ENCODE data around the gene SPRR1A.

SPRR1A gene

DNA sequence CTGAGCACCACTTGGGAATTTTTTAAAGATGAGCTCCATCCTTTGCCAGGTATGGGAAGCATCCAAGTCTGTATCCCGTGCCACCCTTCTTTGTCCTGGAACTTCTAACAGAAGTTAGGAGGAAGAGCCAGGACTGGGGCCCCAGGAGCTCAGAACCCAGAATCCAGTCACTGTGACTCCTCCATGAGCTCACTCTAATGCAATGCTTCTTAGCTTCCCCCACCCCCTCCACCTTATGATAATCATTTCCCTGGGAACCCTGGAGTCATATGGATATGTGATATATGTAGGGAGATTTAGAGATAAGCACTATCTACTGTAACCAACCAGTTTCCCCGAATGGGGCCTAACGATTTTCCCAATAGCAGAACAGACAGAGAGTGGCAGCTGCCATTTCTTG lies 37.6 kb upstream of the SPRR1A start:
- TF ChIP-seq, protein P1, sequence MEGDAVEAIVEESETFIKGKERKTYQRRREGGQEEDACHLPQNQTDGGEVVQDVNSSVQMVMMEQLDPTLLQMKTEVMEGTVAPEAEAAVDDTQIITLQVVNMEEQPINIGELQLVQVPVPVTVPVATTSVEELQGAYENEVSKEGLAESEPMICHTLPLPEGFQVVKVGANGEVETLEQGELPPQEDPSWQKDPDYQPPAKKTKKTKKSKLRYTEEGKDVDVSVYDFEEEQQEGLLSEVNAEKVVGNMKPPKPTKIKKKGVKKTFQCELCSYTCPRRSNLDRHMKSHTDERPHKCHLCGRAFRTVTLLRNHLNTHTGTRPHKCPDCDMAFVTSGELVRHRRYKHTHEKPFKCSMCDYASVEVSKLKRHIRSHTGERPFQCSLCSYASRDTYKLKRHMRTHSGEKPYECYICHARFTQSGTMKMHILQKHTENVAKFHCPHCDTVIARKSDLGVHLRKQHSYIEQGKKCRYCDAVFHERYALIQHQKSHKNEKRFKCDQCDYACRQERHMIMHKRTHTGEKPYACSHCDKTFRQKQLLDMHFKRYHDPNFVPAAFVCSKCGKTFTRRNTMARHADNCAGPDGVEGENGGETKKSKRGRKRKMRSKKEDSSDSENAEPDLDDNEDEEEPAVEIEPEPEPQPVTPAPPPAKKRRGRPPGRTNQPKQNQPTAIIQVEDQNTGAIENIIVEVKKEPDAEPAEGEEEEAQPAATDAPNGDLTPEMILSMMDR (IDR thresholded peaks at IDR 0.05; ENCODE audit: borderline replicate concordance, extremely low read depth, low read length, poor library complexity, severe bottlenecking): no peak
- TF ChIP-seq EZH2 (IDR thresholded peaks at IDR 0.05; ENCODE audit: borderline replicate concordance, low read depth, low read length, severe bottlenecking): no peak
- H3K27ac ChIP-seq (ENCODE audit: low read length): no peak overlapping the region
- H3K27me3 ChIP-seq (ENCODE audit: insufficient read depth, low read length, poor library complexity): peaks cover 13% of the 10 kb centered on the region
- DNase-seq: no peak
- H4K20me1 ChIP-seq (ENCODE audit: insufficient read depth, low read length): no peaks in the 10 kb centered on the region
- no peaks in the 10 kb centered on the region for H3K9me3 ChIP-seq (ENCODE audit: insufficient read depth, low read length, severe bottlenecking)
- no peak overlapping the region for H3K4me2 ChIP-seq (ENCODE audit: insufficient read depth, low read length)
- no peak overlapping the region for H2AFZ ChIP-seq (ENCODE audit: low read depth, low read length)
- no peak overlapping the region for H3K9ac ChIP-seq (ENCODE audit: low read depth, low read length)
- no peaks in the 10 kb centered on the region for H3K4me1 ChIP-seq (ENCODE audit: insufficient read depth, low read length)
- ATAC-seq (ENCODE audit: insufficient read depth, low read depth): no peak
- no peak overlapping the region for H3K4me3 ChIP-seq (ENCODE audit: low read depth in 1 of 2, low read length in 2 of 2)
- no peaks in the 10 kb centered on the region for H3K36me3 ChIP-seq (ENCODE audit: insufficient read depth, low read length)
- H3K79me2 ChIP-seq (ENCODE audit: insufficient read depth, low read length): no peaks in the 10 kb centered on the region

DNA sequence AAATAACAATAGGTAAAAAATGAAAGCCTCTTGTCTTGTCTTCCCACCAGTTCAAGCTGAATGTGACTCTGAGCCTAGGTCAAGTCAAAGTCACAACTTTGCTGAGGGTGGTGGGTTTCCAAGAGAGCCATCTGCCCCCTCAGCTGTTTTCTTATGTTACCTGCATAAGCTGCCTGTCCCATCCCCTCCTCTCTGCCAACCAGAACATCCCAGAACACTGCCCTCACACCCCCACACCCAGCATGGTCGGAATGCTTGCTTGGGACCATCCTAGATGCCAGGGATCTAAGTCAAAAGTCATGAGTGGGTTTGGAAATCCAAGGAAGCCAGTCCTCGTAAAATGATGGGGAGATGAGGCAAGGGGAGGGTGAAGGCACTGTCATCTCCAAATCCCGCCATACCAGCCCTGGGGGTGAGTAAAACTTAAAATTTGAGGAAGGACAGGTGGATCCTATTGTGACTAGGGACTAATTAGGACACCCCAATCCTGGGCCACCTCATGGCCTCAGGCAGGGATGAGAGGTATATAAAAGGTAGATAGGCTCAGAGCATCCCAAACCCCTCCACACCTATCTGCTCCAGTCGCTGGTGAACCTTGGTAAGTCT lies 37.1 kb upstream of the SPRR1A start, which contains the start of gene SPRR5:
Gene SPRR5 (plus strand): TSS at position 556 of the 606 bp plus-strand sequence. CDS start 1,349 bp downstream, outside the sequence.
- Histone ChIP-seq H3K27me3 (ENCODE audit: insufficient read depth, low read length, poor library complexity) (peaks cover 13% of the 10 kb centered on the region), H3K27ac (ENCODE audit: low read length) (no peak within 1 kb of the TSS), H3K36me3 (ENCODE audit: insufficient read depth, low read length) (no peaks in the 10 kb centered on the region), H3K9ac (ENCODE audit: low read depth, low read length) (no peak within 1 kb of the TSS), H3K4me3 (ENCODE audit: low read depth in 1 of 2, low read length in 2 of 2) (no peak within 1 kb of the TSS), H3K79me2 (ENCODE audit: insufficient read depth, low read length) (no peaks in the 10 kb centered on the region), H3K4me1 (ENCODE audit: insufficient read depth, low read length) (no peaks in the 10 kb centered on the region), H3K9me3 (ENCODE audit: insufficient read depth, low read length, severe bottlenecking) (no peaks in the 10 kb centered on the region), H4K20me1 (ENCODE audit: insufficient read depth, low read length) (no peaks in the 10 kb centered on the region), H3K4me2 (ENCODE audit: insufficient read depth, low read length) (no peak within 1 kb of the TSS), H2AFZ (ENCODE audit: low read depth, low read length) (no peak within 1 kb of the TSS)
- TF ChIP-seq, protein P1 (IDR thresholded peaks at IDR 0.05; ENCODE audit: borderline replicate concordance, extremely low read depth, low read length, poor library complexity, severe bottlenecking): no peak
- TF ChIP-seq EZH2 (IDR thresholded peaks at IDR 0.05; ENCODE audit: borderline replicate concordance, low read depth, low read length, severe bottlenecking): no peak
- DNase-seq (no peak), ATAC-seq (ENCODE audit: insufficient read depth, low read depth) (no peak)

DNA sequence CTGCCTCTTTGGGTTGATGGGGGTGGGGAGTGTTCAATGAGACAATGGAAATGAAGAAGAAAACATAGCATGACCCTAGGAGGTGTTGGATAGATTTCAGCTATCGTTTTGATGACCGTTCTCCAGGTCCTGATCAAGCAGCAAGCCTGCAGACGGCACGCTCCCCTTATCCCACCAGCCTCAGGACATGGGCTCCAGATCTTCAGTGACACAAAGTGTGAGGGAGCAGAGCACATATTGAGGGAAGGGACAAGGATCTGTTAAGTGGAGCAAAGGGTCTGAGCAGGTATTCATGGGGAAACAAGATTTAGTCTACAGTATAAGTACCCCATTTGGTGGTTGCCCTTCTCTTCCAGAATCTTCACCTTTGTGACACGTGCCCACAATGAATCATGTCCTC lies 32.2 kb upstream of the SPRR1A start:
- no peak for ATAC-seq (ENCODE audit: insufficient read depth, low read depth)

More for the DNA sequence above, 32.2 kb upstream of the SPRR1A start:
- DNase-seq: no peak
- no peaks in the 10 kb centered on the region for H3K79me2 ChIP-seq (ENCODE audit: insufficient read depth, low read length)
- H3K36me3 ChIP-seq (ENCODE audit: insufficient read depth, low read length): no peaks in the 10 kb centered on the region
- H3K4me2 ChIP-seq (ENCODE audit: insufficient read depth, low read length): no peak overlapping the region
- H3K9ac ChIP-seq (ENCODE audit: low read depth, low read length): no peak overlapping the region
- no peak overlapping the region for H3K27ac ChIP-seq (ENCODE audit: low read length)
- H3K27me3 ChIP-seq (ENCODE audit: insufficient read depth, low read length, poor library complexity): peaks cover 15% of the 10 kb centered on the region
- H4K20me1 ChIP-seq (ENCODE audit: insufficient read depth, low read length): no peaks in the 10 kb centered on the region
- TF ChIP-seq, protein P1 (IDR thresholded peaks at IDR 0.05; ENCODE audit: borderline replicate concordance, extremely low read depth, low read length, poor library complexity, severe bottlenecking): no peak
- no peak for TF ChIP-seq EZH2 (IDR thresholded peaks at IDR 0.05; ENCODE audit: borderline replicate concordance, low read depth, low read length, severe bottlenecking)
- no peaks in the 10 kb centered on the region for H3K9me3 ChIP-seq (ENCODE audit: insufficient read depth, low read length, severe bottlenecking)
- H3K4me1 ChIP-seq (ENCODE audit: insufficient read depth, low read length): no peaks in the 10 kb centered on the region
- H2AFZ ChIP-seq (ENCODE audit: low read depth, low read length): no peak overlapping the region
- no peak overlapping the region for H3K4me3 ChIP-seq (ENCODE audit: low read depth in 1 of 2, low read length in 2 of 2)
